AG04450 (cell line): Measurements from ENCODE around the gene HS6ST3. TPM values are rescaled to one million over a fixed set of nuclear protein-coding genes. Genes with fewer than 3 reads are reported as not detected.
A peak's percentile ranks its signal among the peaks of the same experiment; 100 is the strongest.
"Not testable (repeated sequence)": the region's sequence is repeated elsewhere in the genome, so short reads cannot be mapped to it uniquely, and the experiment has no call there.

Experiments used
- CTCF ChIA-PET: fragments of 300-600, 350-600 bp; formaldehyde crosslinking; extraction: SDS; loops from one replicate; lab custom pipeline; 2022; ENCODE audit warnings: antibody characterized with exemption, inconsistent platforms; lab: Charles Lee
- POLR2A ChIA-PET: fragments of 350-600 bp; formaldehyde crosslinking; extraction: SDS; loops from one replicate; lab custom pipeline; 2021; ENCODE audit warnings: antibody characterized with exemption, inconsistent platforms; lab: Yijun Ruan, JAX
- DNase-seq: peaks from one replicate; pipeline ENCODE4 v3.0.0-alpha.2; 2011; ENCODE audit warnings: low read depth, low spot score
- H3K27ac ChIP-seq: one replicate; pipeline ENCODE4 v1.5.1; 2012; ENCODE audit warnings: low read depth, low read length, control low read depth
- H3K27me3 ChIP-seq: one replicate; pipeline ENCODE4 v1.6.0; 2012; ENCODE audit warnings: low read length; ENCODE audit not compliant: control insufficient read depth, insufficient read depth
- H3K4me3 ChIP-seq: 2 replicates; pipeline ENCODE4 v1.5.1; 2011; ENCODE audit warnings: mild to moderate bottlenecking, low read depth, low read length, control low read depth
- H3K9me3 ChIP-seq: 2 replicates; pipeline ENCODE4 v1.5.1; 2012; ENCODE audit warnings: low read length; ENCODE audit not compliant: control insufficient read depth, insufficient read depth
- polyA plus RNA-seq: library from polyadenylated mRNA; depleted of rRNA; stranded (reverse); fragments of >200 nt; gene quantifications from 2 replicates; pipeline ENCODE4 v1.2.3, GENCODE V29; 2011
- TF ChIP-seq, protein P1 (sequence below): IDR thresholded peaks from 2 replicates; pipeline ENCODE4 v1.5.1; 2011; ENCODE audit warnings: low read depth, low read length, control low read depth, inconsistent platforms

HS6ST3 gene
- polyA plus RNA-seq, 1 experiment, result not detected

- ChIA-PET POLR2A (no interaction called here), CTCF (no interaction called here)
- Histone ChIP-seq H3K27me3 (no peaks in the 10 kb centered on the region), H3K9me3 (no peaks in the 10 kb centered on the region; the same call in 1 of the 2 replicates), H3K4me3 (no peak overlapping the region), H3K27ac (no peak overlapping the region)
- DNase-seq, result no peak
- TF ChIP-seq, protein P1, sequence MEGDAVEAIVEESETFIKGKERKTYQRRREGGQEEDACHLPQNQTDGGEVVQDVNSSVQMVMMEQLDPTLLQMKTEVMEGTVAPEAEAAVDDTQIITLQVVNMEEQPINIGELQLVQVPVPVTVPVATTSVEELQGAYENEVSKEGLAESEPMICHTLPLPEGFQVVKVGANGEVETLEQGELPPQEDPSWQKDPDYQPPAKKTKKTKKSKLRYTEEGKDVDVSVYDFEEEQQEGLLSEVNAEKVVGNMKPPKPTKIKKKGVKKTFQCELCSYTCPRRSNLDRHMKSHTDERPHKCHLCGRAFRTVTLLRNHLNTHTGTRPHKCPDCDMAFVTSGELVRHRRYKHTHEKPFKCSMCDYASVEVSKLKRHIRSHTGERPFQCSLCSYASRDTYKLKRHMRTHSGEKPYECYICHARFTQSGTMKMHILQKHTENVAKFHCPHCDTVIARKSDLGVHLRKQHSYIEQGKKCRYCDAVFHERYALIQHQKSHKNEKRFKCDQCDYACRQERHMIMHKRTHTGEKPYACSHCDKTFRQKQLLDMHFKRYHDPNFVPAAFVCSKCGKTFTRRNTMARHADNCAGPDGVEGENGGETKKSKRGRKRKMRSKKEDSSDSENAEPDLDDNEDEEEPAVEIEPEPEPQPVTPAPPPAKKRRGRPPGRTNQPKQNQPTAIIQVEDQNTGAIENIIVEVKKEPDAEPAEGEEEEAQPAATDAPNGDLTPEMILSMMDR, result no peak
These were observed 23.0 kb downstream of the HS6ST3 start for GRCh38 chr13:96112936-96113335.

- H3K4me3 ChIP-seq, H3K27ac ChIP-seq, POLR2A ChIA-PET, CTCF ChIA-PET, DNase-seq, H3K9me3 ChIP-seq, H3K27me3 ChIP-seq: not testable (repeated sequence)
These were observed 25.5 kb downstream of the HS6ST3 start for GRCh38 chr13:96115368-96115767.

GRCh38 chr13:96119921-96120320 is 30.0 kb downstream of the HS6ST3 start:
- ChIA-PET CTCF (no interaction called here), POLR2A (no interaction called here)
- Histone ChIP-seq H3K9me3 (no peaks in the 10 kb centered on the region), H3K4me3 (no peak overlapping the region), H3K27ac (no peak overlapping the region), H3K27me3 (no peaks in the 10 kb centered on the region)
- DNase-seq, result no peak
- TF ChIP-seq, protein P1, result no peak

- POLR2A ChIA-PET, result no interaction called here
- no peaks in the 10 kb centered on the region for H3K9me3 ChIP-seq
- CTCF ChIA-PET, result no interaction called here
- H3K27me3 ChIP-seq, result no peaks in the 10 kb centered on the region
- TF ChIP-seq, protein P1, result no peak
- H3K27ac ChIP-seq, result no peak overlapping the region
- no peak overlapping the region for H3K4me3 ChIP-seq
- no peak for DNase-seq
These were observed 41.0 kb downstream of the HS6ST3 start for GRCh38 chr13:96130818-96131340.

DNA sequence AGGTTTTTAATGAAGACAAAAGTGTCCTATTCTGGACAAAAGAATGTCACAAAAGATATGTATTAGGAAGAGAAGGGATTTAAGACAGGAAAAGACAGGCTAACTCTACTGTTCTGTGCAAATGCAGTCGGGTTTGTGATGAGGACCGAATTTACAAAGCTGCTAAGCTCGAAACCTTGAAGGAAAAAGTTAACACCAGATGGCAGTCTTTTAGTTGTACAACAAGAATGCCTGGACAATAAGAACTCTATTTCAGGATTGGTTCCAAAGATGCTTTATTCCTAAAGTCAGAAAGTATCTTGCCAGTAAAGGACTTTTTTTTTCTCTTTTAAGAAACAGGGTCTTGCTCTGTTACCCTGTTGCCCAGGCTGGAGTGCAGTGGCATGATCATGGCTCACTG is 51.1 kb downstream of the HS6ST3 start:
- no peaks in the 10 kb centered on the region for H3K9me3 ChIP-seq

More for the DNA sequence above, 51.1 kb downstream of the HS6ST3 start:
- DNase-seq, result no peak
- Histone ChIP-seq H3K4me3 (no peak overlapping the region), H3K27ac (no peak overlapping the region), H3K27me3 (no peaks in the 10 kb centered on the region)
- CTCF ChIA-PET, result interaction anchor here (1.2 kb wide), 1 partner anchor 817 kb away, joined by 3 read pairs; no protein-coding TSS in a partner anchor
- POLR2A ChIA-PET, result no interaction called here
- TF ChIP-seq, protein P1, result peak; percentile 12; the same call in 1 of the 2 replicates
